Adipocyte (in vitro differentiated cells): ENCODE results near the gene TPP1.
A peak's percentile ranks its signal among the peaks of the same experiment; 100 is the strongest.

ENCODE experiments used
- DNase-seq: peaks from one replicate; pipeline ENCODE4 v3.0.0-alpha.2; 2015; ENCODE audit warnings: low read depth
- H3K27me3 ChIP-seq: replicated peaks from 2 replicates; pipeline ENCODE4 v1.7.0; 2013; ENCODE audit warnings: mild to moderate bottlenecking, low read length, moderate library complexity; ENCODE audit not compliant: control insufficient read depth, insufficient read depth
- H3K36me3 ChIP-seq: 2 replicates; pipeline ENCODE4 v1.7.0; 2013; ENCODE audit warnings: low read length, mild to moderate bottlenecking, moderate library complexity; ENCODE audit not compliant: control insufficient read depth, insufficient read depth, severe bottlenecking
- H3K4me1 ChIP-seq: 2 replicates; pipeline ENCODE4 v1.7.0; 2013; ENCODE audit warnings: mild to moderate bottlenecking, low read length, moderate library complexity; ENCODE audit not compliant: control insufficient read depth, insufficient read depth
- H3K4me3 ChIP-seq: 2 replicates; pipeline ENCODE4 v1.7.0; 2013; ENCODE audit warnings: mild to moderate bottlenecking, low read length, moderate library complexity
- H3K9ac ChIP-seq: 2 replicates; pipeline ENCODE4 v1.7.0; 2013; ENCODE audit warnings: mild to moderate bottlenecking, low read length, moderate library complexity
- H3K9me3 ChIP-seq: 2 replicates; pipeline ENCODE4 v1.7.0; 2013; ENCODE audit warnings: mild to moderate bottlenecking, low read length, moderate library complexity; ENCODE audit not compliant: control insufficient read depth

The TPP1 gene

GRCh38 chr11:6655790-6656583 lies 36.8 kb upstream of the TPP1 start, which contains the start of gene DCHS1:
DCHS1 (minus strand) TSS chr11:6655809; CDS start chr11:6641613, 14,196 bp downstream.
- Histone ChIP-seq H3K4me3 (no peak within 1 kb of the TSS), H3K27me3 (peaks cover 26% of the 10 kb centered on the region)
- peak; percentile 77 for DNase-seq

GRCh38 chr11:6655020-6655789 lies 36.0 kb upstream of the TPP1 start:
- DNase-seq = peak; percentile 64
- Histone ChIP-seq H3K9me3 (no peaks in the 10 kb centered on the region), H3K4me3 (no peak overlapping the region), H3K4me1 (no peaks in the 10 kb centered on the region), H3K27me3 (peaks cover 32% of the 10 kb centered on the region), H3K36me3 (no peaks in the 10 kb centered on the region), H3K9ac (no peak overlapping the region)

More at GRCh38 chr11:6655790-6656583, 36.8 kb upstream of the TPP1 start, which contains the start of gene DCHS1:
- Histone ChIP-seq H3K9ac (no peak within 1 kb of the TSS), H3K9me3 (no peaks in the 10 kb centered on the region), H3K4me1 (no peaks in the 10 kb centered on the region), H3K36me3 (no peaks in the 10 kb centered on the region)

- Histone ChIP-seq H3K9me3 (no peaks in the 10 kb centered on the region), H3K27me3 (peaks cover 40% of the 10 kb centered on the region), H3K9ac (no peak overlapping the region), H3K4me3 (no peak overlapping the region), H3K36me3 (no peaks in the 10 kb centered on the region), H3K4me1 (no peaks in the 10 kb centered on the region)
- no peak for DNase-seq
These were observed 35.2 kb upstream of the TPP1 start for GRCh38 chr11:6654281-6655019.

GRCh38 chr11:6653656-6654055 lies 34.4 kb upstream of the TPP1 start:
- Histone ChIP-seq H3K9me3 (no peaks in the 10 kb centered on the region), H3K9ac (no peak overlapping the region), H3K27me3 (peaks cover 46% of the 10 kb centered on the region), H3K4me3 (no peak overlapping the region), H3K36me3 (no peaks in the 10 kb centered on the region), H3K4me1 (no peaks in the 10 kb centered on the region)
- DNase-seq = no peak

GRCh38 chr11:6653097-6653496 lies 33.9 kb upstream of the TPP1 start:
- no peak overlapping the region for H3K9ac ChIP-seq

GRCh38 chr11:6652182-6652581 lies 33.0 kb upstream of the TPP1 start:
- Histone ChIP-seq H3K4me3 (no peak overlapping the region), H3K9me3 (no peaks in the 10 kb centered on the region), H3K4me1 (no peaks in the 10 kb centered on the region), H3K27me3 (peaks cover 46% of the 10 kb centered on the region), H3K9ac (no peak overlapping the region), H3K36me3 (no peaks in the 10 kb centered on the region)
- DNase-seq = no peak

More at GRCh38 chr11:6653097-6653496, 33.9 kb upstream of the TPP1 start:
- no peaks in the 10 kb centered on the region for H3K4me1 ChIP-seq
- no peak overlapping the region for H3K4me3 ChIP-seq
- H3K27me3 ChIP-seq = peaks cover 46% of the 10 kb centered on the region
- DNase-seq = no peak
- no peaks in the 10 kb centered on the region for H3K36me3 ChIP-seq
- H3K9me3 ChIP-seq = no peaks in the 10 kb centered on the region

GRCh38 chr11:6650980-6651379 lies 31.8 kb upstream of the TPP1 start:
- Histone ChIP-seq H3K4me1 (peaks cover 9% of the 10 kb centered on the region), H3K9ac (no peak overlapping the region), H3K9me3 (no peaks in the 10 kb centered on the region), H3K27me3 (peaks cover 46% of the 10 kb centered on the region), H3K4me3 (no peak overlapping the region), H3K36me3 (no peaks in the 10 kb centered on the region)
- DNase-seq = no peak

GRCh38 chr11:6650104-6650503 lies 30.9 kb upstream of the TPP1 start:
- Histone ChIP-seq H3K4me3 (no peak overlapping the region), H3K27me3 (peaks cover 52% of the 10 kb centered on the region), H3K9ac (no peak overlapping the region), H3K4me1 (peaks cover 12% of the 10 kb centered on the region), H3K36me3 (no peaks in the 10 kb centered on the region), H3K9me3 (no peaks in the 10 kb centered on the region)
- no peak for DNase-seq

- no peak for DNase-seq
- Histone ChIP-seq H3K27me3 (peaks cover 52% of the 10 kb centered on the region), H3K9me3 (no peaks in the 10 kb centered on the region), H3K36me3 (no peaks in the 10 kb centered on the region), H3K4me1 (peaks cover 12% of the 10 kb centered on the region), H3K4me3 (no peak overlapping the region), H3K9ac (no peak overlapping the region)
These were observed 29.3 kb upstream of the TPP1 start for GRCh38 chr11:6648501-6648900.

- no peak for DNase-seq
- H3K27me3 ChIP-seq = peaks cover 59% of the 10 kb centered on the region
These were observed 28.6 kb upstream of the TPP1 start for GRCh38 chr11:6647836-6648235.

More at GRCh38 chr11:6647836-6648235, 28.6 kb upstream of the TPP1 start:
- no peaks in the 10 kb centered on the region for H3K9me3 ChIP-seq
- H3K4me1 ChIP-seq = peaks cover 12% of the 10 kb centered on the region
- H3K9ac ChIP-seq = no peak overlapping the region
- H3K4me3 ChIP-seq = no peak overlapping the region
- no peaks in the 10 kb centered on the region for H3K36me3 ChIP-seq
